ENCODE measurements around the gene BAZ2B. TPM values are rescaled to one million over a fixed set of nuclear protein-coding genes. Genes with fewer than 3 reads are reported as not detected.

BAZ2B gene
- total and polyA plus RNA-seq, 9 of the 15 experiments (the other 6 are each of a cell fraction or from before 2014, with no cell fraction given): 7.5 to 38.6 (median 19.8) TPM

DNA sequence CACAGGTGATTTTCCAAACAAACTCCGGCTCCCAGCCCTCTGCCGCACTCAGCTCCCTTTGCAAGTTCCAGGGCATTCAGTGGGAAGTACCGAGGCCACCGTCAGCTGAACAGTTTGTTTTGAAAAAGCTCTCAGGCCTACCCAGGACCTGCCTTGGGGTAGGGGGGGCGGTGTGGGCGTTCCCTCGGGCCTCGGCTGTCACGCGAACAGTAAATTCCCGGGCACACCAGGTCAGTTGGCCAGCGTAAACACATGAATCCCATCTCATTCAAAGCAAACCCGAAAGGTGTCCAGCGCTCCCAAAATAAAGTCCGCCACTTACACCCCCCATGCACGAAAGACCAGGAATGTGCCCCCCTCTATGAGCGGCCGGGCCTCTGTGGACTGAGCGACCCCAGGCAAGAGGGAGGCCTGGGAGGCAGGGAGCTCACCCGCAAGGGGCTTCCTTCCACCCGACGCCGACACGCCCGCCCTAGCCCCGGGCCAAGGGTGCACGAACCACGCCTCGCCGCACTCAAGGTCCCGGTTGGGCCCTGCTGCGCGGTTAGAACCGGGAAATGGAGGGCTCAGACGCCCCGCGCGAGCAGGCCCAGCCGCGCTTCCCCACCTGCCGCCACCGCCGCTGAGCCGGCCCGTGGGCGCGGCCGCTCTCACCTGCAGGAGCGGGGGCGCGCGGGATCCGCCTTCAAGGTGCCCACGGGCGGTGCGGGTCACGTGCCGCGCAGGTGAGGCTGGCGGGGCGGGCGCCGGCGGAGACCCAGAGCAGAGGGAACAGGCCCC lies 330.2 kb downstream of the BAZ2B start, which contains the start of gene WDSUB1 (continued):
- TF ChIP-seq, protein P1, sequence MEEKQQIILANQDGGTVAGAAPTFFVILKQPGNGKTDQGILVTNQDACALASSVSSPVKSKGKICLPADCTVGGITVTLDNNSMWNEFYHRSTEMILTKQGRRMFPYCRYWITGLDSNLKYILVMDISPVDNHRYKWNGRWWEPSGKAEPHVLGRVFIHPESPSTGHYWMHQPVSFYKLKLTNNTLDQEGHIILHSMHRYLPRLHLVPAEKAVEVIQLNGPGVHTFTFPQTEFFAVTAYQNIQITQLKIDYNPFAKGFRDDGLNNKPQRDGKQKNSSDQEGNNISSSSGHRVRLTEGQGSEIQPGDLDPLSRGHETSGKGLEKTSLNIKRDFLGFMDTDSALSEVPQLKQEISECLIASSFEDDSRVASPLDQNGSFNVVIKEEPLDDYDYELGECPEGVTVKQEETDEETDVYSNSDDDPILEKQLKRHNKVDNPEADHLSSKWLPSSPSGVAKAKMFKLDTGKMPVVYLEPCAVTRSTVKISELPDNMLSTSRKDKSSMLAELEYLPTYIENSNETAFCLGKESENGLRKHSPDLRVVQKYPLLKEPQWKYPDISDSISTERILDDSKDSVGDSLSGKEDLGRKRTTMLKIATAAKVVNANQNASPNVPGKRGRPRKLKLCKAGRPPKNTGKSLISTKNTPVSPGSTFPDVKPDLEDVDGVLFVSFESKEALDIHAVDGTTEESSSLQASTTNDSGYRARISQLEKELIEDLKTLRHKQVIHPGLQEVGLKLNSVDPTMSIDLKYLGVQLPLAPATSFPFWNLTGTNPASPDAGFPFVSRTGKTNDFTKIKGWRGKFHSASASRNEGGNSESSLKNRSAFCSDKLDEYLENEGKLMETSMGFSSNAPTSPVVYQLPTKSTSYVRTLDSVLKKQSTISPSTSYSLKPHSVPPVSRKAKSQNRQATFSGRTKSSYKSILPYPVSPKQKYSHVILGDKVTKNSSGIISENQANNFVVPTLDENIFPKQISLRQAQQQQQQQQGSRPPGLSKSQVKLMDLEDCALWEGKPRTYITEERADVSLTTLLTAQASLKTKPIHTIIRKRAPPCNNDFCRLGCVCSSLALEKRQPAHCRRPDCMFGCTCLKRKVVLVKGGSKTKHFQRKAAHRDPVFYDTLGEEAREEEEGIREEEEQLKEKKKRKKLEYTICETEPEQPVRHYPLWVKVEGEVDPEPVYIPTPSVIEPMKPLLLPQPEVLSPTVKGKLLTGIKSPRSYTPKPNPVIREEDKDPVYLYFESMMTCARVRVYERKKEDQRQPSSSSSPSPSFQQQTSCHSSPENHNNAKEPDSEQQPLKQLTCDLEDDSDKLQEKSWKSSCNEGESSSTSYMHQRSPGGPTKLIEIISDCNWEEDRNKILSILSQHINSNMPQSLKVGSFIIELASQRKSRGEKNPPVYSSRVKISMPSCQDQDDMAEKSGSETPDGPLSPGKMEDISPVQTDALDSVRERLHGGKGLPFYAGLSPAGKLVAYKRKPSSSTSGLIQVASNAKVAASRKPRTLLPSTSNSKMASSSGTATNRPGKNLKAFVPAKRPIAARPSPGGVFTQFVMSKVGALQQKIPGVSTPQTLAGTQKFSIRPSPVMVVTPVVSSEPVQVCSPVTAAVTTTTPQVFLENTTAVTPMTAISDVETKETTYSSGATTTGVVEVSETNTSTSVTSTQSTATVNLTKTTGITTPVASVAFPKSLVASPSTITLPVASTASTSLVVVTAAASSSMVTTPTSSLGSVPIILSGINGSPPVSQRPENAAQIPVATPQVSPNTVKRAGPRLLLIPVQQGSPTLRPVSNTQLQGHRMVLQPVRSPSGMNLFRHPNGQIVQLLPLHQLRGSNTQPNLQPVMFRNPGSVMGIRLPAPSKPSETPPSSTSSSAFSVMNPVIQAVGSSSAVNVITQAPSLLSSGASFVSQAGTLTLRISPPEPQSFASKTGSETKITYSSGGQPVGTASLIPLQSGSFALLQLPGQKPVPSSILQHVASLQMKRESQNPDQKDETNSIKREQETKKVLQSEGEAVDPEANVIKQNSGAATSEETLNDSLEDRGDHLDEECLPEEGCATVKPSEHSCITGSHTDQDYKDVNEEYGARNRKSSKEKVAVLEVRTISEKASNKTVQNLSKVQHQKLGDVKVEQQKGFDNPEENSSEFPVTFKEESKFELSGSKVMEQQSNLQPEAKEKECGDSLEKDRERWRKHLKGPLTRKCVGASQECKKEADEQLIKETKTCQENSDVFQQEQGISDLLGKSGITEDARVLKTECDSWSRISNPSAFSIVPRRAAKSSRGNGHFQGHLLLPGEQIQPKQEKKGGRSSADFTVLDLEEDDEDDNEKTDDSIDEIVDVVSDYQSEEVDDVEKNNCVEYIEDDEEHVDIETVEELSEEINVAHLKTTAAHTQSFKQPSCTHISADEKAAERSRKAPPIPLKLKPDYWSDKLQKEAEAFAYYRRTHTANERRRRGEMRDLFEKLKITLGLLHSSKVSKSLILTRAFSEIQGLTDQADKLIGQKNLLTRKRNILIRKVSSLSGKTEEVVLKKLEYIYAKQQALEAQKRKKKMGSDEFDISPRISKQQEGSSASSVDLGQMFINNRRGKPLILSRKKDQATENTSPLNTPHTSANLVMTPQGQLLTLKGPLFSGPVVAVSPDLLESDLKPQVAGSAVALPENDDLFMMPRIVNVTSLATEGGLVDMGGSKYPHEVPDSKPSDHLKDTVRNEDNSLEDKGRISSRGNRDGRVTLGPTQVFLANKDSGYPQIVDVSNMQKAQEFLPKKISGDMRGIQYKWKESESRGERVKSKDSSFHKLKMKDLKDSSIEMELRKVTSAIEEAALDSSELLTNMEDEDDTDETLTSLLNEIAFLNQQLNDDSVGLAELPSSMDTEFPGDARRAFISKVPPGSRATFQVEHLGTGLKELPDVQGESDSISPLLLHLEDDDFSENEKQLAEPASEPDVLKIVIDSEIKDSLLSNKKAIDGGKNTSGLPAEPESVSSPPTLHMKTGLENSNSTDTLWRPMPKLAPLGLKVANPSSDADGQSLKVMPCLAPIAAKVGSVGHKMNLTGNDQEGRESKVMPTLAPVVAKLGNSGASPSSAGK (IDR thresholded peaks at IDR 0.05): peak; percentile 72
- TF ChIP-seq, protein P2, sequence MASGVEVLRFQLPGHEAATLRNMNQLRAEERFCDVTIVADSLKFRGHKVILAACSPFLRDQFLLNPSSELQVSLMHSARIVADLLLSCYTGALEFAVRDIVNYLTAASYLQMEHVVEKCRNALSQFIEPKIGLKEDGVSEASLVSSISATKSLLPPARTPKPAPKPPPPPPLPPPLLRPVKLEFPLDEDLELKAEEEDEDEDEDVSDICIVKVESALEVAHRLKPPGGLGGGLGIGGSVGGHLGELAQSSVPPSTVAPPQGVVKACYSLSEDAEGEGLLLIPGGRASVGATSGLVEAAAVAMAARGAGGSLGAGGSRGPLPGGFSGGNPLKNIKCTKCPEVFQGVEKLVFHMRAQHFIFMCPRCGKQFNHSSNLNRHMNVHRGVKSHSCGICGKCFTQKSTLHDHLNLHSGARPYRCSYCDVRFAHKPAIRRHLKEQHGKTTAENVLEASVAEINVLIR (CRISPR knock-in tag; IDR thresholded peaks at IDR 0.05): no peak
- TF ChIP-seq PCBP1 (IDR thresholded peaks at IDR 0.05; ENCODE audit: low read depth, low read length, poor library complexity, severe bottlenecking) (no peak), NR4A1 (CRISPR knock-in tag; IDR thresholded peaks at IDR 0.05) (no peak), NR4A1 (tag; IDR thresholded peaks at IDR 0.05) (no peak), GATAD2B (IDR thresholded peaks at IDR 0.05; ENCODE audit: borderline replicate concordance) (peak; percentile 59; the same call in 1 of the 2 replicates), SREBF1 (IDR thresholded peaks at IDR 0.05; ENCODE audit: borderline replicate concordance, low read depth, low read length) (no peak), ILK (tag; IDR thresholded peaks at IDR 0.05; ENCODE audit: borderline replicate concordance, low read depth) (no peak), ZFX (CRISPR knock-in tag; IDR thresholded peaks at IDR 0.05) (peak; percentile 84), STAT5A (IDR thresholded peaks at IDR 0.05; ENCODE audit: borderline replicate concordance, low read length) (no peak)
- TF ChIP-seq, protein P3, sequence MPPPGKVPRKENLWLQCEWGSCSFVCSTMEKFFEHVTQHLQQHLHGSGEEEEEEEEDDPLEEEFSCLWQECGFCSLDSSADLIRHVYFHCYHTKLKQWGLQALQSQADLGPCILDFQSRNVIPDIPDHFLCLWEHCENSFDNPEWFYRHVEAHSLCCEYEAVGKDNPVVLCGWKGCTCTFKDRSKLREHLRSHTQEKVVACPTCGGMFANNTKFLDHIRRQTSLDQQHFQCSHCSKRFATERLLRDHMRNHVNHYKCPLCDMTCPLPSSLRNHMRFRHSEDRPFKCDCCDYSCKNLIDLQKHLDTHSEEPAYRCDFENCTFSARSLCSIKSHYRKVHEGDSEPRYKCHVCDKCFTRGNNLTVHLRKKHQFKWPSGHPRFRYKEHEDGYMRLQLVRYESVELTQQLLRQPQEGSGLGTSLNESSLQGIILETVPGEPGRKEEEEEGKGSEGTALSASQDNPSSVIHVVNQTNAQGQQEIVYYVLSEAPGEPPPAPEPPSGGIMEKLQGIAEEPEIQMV (tag; conservative IDR thresholded peaks at IDR 0.05; ENCODE audit: low read depth): no peak
- TF ChIP-seq, protein P4, sequence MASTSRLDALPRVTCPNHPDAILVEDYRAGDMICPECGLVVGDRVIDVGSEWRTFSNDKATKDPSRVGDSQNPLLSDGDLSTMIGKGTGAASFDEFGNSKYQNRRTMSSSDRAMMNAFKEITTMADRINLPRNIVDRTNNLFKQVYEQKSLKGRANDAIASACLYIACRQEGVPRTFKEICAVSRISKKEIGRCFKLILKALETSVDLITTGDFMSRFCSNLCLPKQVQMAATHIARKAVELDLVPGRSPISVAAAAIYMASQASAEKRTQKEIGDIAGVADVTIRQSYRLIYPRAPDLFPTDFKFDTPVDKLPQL (IDR thresholded peaks at IDR 0.05; ENCODE audit: extremely low read depth, insufficient read length): no peak

All from K562 (cell line).